Measurements from ENCODE around the gene CBL.
"Not testable (repeated sequence)": the region's sequence is repeated elsewhere in the genome, so short reads cannot be mapped to it uniquely, and the experiment has no call there.

The CBL gene

DNA sequence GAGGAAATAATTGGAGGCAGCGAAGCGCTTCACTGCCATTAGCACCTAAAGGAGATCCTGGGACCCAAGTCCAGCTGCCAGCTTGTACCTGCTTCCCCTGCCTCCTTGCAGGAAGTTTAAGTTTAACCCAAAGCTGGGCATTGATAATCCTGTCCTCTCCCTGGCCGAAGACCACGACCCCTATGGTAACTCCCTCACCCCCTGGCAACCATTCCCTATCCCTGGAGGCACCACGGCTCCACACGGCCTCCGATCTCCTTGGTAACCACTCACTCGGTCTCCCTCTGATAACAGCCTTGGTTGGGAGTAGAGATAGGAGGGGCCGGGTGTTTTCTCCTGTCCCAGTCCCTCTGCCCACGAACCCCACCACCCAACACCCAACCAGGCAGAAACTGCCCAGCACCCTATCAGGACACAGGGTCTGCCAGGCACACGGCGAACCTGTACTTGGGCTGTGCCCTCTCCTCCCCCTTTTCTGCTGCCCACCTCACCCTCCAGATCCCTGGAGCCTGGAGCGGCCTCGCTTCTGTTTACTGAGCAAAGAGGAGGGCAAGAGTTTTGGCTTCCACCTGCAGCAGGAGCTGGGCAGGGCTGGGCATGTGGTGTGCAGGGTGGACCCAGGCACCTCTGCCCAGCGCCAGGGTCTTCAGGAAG lies 20.0 kb upstream of the CBL start:
- no peak overlapping the region for H3K4me3 ChIP-seq (ENCODE audit: low read depth, low read length)

DNA sequence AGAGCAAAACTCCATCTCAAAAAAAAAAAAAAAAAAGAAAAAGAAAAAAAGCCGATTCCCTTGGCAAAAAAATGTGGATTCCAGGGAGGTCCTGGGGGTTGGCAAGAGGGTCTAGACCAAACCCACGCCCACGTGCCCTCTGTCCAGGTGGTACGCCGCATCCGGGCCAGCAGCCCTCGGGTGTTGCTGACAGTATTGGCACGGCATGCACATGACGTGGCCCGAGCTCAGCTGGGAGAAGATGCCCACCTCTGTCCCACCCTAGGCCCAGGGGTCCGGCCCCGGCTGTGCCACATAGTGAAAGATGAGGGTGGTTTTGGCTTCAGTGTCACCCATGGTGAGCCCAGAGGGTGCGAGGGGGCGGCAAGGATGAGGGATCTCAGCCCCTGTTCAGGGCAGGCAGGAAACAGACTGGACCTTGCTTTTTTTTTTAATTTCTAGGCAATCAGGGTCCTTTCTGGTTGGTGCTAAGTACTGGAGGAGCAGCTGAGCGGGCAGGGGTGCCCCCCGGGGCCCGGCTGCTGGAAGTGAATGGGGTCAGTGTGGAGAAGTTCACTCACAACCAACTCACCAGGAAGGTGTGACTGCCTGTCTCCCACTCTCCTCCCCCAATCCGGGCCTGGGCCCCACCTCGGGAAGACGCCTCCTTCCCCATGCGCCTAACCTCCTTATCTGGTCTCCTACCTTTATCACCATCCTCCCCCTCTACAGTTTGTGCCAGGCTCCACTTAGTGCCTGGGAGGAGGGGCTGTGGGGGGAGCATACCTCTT lies 18.8 kb upstream of the CBL start:
- no peak for DNase-seq (ENCODE audit: low read depth)
- H3K4me3 ChIP-seq (ENCODE audit: low read depth, low read length): no peak overlapping the region
- TF ChIP-seq, protein P1, sequence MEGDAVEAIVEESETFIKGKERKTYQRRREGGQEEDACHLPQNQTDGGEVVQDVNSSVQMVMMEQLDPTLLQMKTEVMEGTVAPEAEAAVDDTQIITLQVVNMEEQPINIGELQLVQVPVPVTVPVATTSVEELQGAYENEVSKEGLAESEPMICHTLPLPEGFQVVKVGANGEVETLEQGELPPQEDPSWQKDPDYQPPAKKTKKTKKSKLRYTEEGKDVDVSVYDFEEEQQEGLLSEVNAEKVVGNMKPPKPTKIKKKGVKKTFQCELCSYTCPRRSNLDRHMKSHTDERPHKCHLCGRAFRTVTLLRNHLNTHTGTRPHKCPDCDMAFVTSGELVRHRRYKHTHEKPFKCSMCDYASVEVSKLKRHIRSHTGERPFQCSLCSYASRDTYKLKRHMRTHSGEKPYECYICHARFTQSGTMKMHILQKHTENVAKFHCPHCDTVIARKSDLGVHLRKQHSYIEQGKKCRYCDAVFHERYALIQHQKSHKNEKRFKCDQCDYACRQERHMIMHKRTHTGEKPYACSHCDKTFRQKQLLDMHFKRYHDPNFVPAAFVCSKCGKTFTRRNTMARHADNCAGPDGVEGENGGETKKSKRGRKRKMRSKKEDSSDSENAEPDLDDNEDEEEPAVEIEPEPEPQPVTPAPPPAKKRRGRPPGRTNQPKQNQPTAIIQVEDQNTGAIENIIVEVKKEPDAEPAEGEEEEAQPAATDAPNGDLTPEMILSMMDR (conservative IDR thresholded peaks at IDR 0.05; ENCODE audit: low read depth, low read length): no peak

More for the DNA sequence above, 20.0 kb upstream of the CBL start:
- TF ChIP-seq, protein P1 (conservative IDR thresholded peaks at IDR 0.05; ENCODE audit: low read depth, low read length): no peak
- DNase-seq (ENCODE audit: low read depth): no peak

DNA sequence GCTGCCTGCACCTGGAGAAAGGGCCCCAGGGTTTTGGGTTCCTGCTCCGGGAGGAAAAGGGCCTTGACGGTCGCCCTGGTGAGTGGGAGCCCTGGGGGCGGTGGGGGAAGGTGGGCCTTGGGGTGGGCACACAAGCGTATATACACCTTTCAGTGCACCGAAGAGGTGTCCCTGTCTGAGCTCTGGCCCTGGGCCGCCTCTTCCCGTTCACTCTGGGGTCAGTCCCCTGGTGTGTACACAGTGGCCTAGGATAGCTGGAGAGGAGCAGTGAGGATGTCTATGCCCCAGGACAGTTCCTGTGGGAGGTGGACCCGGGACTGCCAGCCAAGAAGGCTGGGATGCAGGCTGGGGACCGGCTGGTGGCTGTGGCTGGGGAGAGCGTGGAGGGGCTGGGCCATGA lies 18.1 kb upstream of the CBL start:
- H3K4me3 ChIP-seq (ENCODE audit: low read depth, low read length): no peak overlapping the region
- DNase-seq (ENCODE audit: low read depth): no peak
- TF ChIP-seq, protein P1 (conservative IDR thresholded peaks at IDR 0.05; ENCODE audit: low read depth, low read length): no peak

DNA sequence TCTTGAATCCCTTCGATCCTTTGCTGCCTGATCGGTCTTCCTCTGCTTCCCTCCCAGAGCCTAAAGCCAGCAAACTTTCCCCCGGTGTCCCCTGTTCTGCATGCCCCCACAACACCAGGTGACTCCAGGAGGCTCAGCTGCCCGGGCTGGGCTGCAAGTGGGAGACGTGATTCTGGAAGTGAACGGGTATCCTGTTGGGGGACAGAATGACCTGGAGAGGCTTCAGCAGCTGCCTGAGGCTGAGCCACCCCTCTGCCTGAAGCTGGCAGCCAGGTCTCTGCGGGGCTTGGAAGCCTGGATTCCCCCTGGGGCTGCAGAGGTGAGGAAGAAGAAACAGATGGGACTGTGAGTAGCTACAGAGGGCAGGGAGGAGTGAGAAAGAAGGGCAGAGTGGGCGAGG lies 17.3 kb upstream of the CBL start:
- TF ChIP-seq, protein P1 (conservative IDR thresholded peaks at IDR 0.05; ENCODE audit: low read depth, low read length): no peak
- H3K4me3 ChIP-seq (ENCODE audit: low read depth, low read length): no peak overlapping the region
- DNase-seq (ENCODE audit: low read depth): no peak

DNA sequence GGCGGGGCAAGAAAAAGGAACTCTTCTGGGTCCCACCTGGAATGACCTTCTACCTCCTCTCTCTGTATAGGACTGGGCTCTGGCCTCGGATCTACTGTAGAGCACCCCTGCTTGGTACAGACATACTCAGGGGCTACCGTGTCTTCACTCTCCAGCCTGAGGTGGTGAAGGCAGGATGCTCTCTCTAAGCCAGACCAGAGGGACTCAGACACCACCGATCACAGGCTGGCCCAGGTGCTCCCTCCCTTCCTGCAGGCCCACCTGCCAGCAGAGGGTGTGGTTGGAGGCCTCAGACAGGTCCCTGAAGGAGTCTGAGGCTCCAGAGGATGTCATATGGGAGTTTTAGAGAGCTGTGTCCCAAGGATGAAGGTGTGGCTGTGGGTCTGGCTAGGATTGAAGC lies 16.7 kb upstream of the CBL start:
- TF ChIP-seq, protein P1 (conservative IDR thresholded peaks at IDR 0.05; ENCODE audit: low read depth, low read length): no peak
- no peak for DNase-seq (ENCODE audit: low read depth)
- no peak overlapping the region for H3K4me3 ChIP-seq (ENCODE audit: low read depth, low read length)

DNA sequence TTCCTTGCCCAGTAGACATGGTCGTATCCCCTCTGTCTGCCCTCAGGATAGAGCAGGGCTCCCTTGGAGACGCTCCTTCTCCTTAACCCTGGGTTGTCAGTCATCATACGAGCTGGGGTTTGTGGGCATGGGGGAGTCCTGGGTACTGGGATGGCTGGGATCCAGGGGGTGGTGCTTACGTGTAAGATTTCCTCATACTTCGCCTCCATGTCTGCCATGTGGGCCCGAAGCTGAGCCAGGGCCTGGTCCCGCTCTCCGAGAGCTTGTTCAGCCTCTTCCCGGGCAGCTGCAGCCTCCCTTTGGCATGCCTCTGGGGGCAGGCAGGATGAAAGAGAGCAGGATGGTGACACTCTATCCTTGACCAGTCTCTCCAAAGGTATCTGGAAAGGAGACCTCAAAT lies 15.6 kb upstream of the CBL start:
- no peak for DNase-seq (ENCODE audit: low read depth)
- TF ChIP-seq, protein P1 (conservative IDR thresholded peaks at IDR 0.05; ENCODE audit: low read depth, low read length): no peak
- H3K4me3 ChIP-seq (ENCODE audit: low read depth, low read length): no peak overlapping the region

DNA sequence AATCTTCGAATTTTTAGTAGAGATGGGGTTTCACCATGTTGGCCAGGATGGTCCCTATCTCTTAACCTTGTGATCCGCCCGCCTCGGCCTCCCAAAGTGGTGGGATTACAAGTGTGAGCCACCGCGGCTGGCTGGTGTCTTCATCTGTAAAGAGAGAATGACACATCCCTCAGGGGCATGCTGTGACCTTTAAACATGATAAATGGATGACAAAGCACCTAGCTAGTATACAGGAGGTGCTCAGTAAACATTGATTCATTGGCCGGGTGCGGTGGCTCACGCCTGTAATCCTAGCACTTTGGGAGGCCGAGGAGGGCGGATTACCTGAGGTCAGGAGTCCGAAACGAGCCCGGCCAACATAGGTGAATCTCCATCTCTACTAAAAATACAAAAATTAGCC lies 14.9 kb upstream of the CBL start:
- not testable (repeated sequence) for H3K4me3 ChIP-seq (ENCODE audit: low read depth, low read length); DNase-seq (ENCODE audit: low read depth)
